Mucosa of descending colon (tissue), 3 donors: ENCODE data around the gene SULT4A1. TPM values are rescaled to one million over a fixed set of nuclear protein-coding genes. Genes with fewer than 3 reads are reported as not detected.
A peak's percentile ranks its signal among the peaks of the same experiment; 100 is the strongest.

Source experiments
- ATAC-seq: fragments of 200-7000 bp; cut with Tn5 transposase; one replicate; pipeline ENCODE4 v1.9.1; 2020; ENCODE audit warnings: mild to moderate bottlenecking, moderate library complexity
- DNase-seq, 3 donors: peaks; one replicate each; pipeline ENCODE4 v3.0.0-alpha.2; 2020
- H3K36me3 ChIP-seq: fragments of 200-600 bp; one replicate; pipeline ENCODE4 v1.8.0; 2021; ENCODE audit warnings: low read depth, mild to moderate bottlenecking
- H3K4me1 ChIP-seq: fragments of 200-600 bp; one replicate; pipeline ENCODE4 v1.8.0; 2021; ENCODE audit warnings: low read depth, mild to moderate bottlenecking
- H3K4me3 ChIP-seq: fragments of 200-600 bp; one replicate; pipeline ENCODE4 v1.8.0; 2021; ENCODE audit warnings: mild to moderate bottlenecking
- H3K9me3 ChIP-seq: fragments of 200-600 bp; one replicate; pipeline ENCODE4 v1.8.0; 2021; ENCODE audit warnings: mild to moderate bottlenecking
- CTCF ChIP-seq: fragments of 200-600 bp; IDR thresholded peaks from one replicate; pipeline ENCODE4 v1.8.0; 2022; ENCODE audit warnings: antibody characterized with exemption, mild to moderate bottlenecking
- intact Hi-C, 2 donors: fragments of 100-400 bp; cut with DNase I in 1 of 2; cut with micrococcal nuclease in 1 of 2; formaldehyde crosslinking; loops; one replicate each; pipeline versions ENCODE4 v1.11.0 to v1.11.1; 2022; cut with DNase I, micrococcal nuclease
- total RNA-seq, 3 donors: library from RNA; stranded (reverse); fragmentation: NEBNext Ultra II Directional in 2 of 3; extraction: Animal tissue kit (Norgen Biotek cat#: 25700) in 2 of 3; gene quantifications; one replicate each; pipeline versions ENCODE4 v1.2.1 to v1.2.4, GENCODE V29; 2021 to 2023
- donor health status: DM: no; HTN: no; CAD: no; lungs with moderate emphysema.
- donor health status: DM: no; HTN: no; CAD: no.
- donor health status: DM: no; HTN: yes; CAD: no.

SULT4A1 gene
- total RNA-seq, 3 donors from 2014 or later = 0.34 to 4.1 TPM; not detected in 1

GRCh38 chr22:43817402-43817801 lies 44.9 kb downstream of the SULT4A1 start:
- no peaks in the 10 kb centered on the region for H3K9me3 ChIP-seq
- peaks cover 3% of the 10 kb centered on the region for H3K4me1 ChIP-seq
- no peak overlapping the region for H3K4me3 ChIP-seq
- H3K36me3 ChIP-seq = no peaks in the 10 kb centered on the region
- TF ChIP-seq CTCF = no peak
- ATAC-seq (no peak), DNase-seq (no peak)
- intact Hi-C loops = no loop called here

GRCh38 chr22:43814264-43814663 lies 48.0 kb downstream of the SULT4A1 start:
- Histone ChIP-seq H3K9me3 (no peaks in the 10 kb centered on the region), H3K4me3 (no peak overlapping the region), H3K4me1 (peaks cover 7% of the 10 kb centered on the region), H3K36me3 (no peaks in the 10 kb centered on the region)
- TF ChIP-seq CTCF = no peak
- intact Hi-C loops = no loop called here
- ATAC-seq (no peak), DNase-seq (no peak)

- Histone ChIP-seq H3K4me1 (peaks cover 7% of the 10 kb centered on the region), H3K4me3 (peak overlapping the region; percentile 60), H3K9me3 (no peaks in the 10 kb centered on the region), H3K36me3 (no peaks in the 10 kb centered on the region)
- no peak for ATAC-seq
- intact Hi-C loops = no loop called here
- TF ChIP-seq CTCF = no peak
- DNase-seq = no peak
Measured at GRCh38 chr22:43812890-43813289, 49.4 kb downstream of the SULT4A1 start.

DNA sequence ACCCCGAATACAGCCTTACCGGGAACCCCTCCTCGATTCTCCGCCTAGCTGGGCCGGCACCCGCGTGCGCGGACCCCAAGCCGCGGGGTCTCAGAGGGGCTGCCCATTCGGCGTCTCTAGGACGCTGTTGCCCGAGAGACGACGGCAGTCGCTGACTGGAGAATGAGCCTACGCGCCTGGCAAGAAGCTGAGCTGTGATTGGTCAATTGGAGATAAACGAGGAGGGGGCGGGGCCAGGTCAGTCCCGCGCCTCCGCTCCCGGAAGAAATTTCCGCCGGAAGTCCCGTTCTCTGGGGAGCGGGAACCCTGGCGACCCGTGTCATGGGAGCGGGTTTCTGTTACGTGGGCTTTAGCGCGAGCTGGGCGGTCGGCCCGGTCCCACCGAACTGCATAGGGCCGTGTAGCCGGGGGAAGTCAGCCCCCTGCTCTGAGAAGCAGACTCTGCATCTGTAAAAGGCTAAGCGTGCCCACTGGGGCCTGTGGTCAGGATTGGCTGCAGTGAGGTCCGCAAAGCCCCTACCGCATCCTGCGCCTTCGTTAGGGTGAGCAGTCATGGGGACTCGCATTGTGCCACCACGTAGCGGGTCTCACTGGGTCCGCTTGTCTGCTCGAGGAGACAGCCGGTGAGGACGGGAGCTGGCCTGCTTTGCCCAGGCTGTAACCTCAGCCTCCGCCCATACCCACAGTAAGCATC lies 50.0 kb downstream of the SULT4A1 start, which contains the start of gene EFCAB6:
Gene EFCAB6 (minus strand): TSS at position 157 of the 694 bp plus-strand sequence. CDS start 29,987 bp downstream, outside the sequence.
- peak; percentile 99 for ATAC-seq
- DNase-seq = peak; percentile 90 to 97 (median 93)
- TF ChIP-seq CTCF = no peak
- peak within 1 kb of the TSS; percentile 60 for H3K4me3 ChIP-seq
- H3K4me1 ChIP-seq = peaks cover 7% of the 10 kb centered on the region
- no peaks in the 10 kb centered on the region for H3K9me3 ChIP-seq
- intact Hi-C loops = no loop called here
- H3K36me3 ChIP-seq = no peaks in the 10 kb centered on the region

- peak in 1 of 3 donors; percentile 34 for DNase-seq
- Histone ChIP-seq H3K9me3 (no peaks in the 10 kb centered on the region), H3K4me1 (peaks cover 7% of the 10 kb centered on the region), H3K4me3 (peak overlapping the region; percentile 60), H3K36me3 (no peaks in the 10 kb centered on the region)
- intact Hi-C loops = no loop called here
- ATAC-seq = peak; percentile 68
- TF ChIP-seq CTCF = no peak
Measured at GRCh38 chr22:43811777-43812148, 50.5 kb downstream of the SULT4A1 start.
